K562 (cell line): ENCODE measurements around the gene PWWP2A. TPM values are rescaled to one million over a fixed set of nuclear protein-coding genes. Genes with fewer than 3 reads are reported as not detected.

ENCODE experiments used
- ATAC-seq: fragments of 200-7000 bp; cut with Tn5 transposase; 3 replicates; pipeline ENCODE4 v1.9.1; 2020; ENCODE audit warnings: moderate library complexity
- BruUV-seq: library from RNA; stranded (reverse); fragments of 400-500 nt; replicated peaks from 2 replicates; lab custom pipeline; 2021; lab: Mats Ljungman, UMichigan
- CTCF ChIA-PET: fragments of 300-600 bp; formaldehyde crosslinking; extraction: SDS; loops from one replicate; lab custom pipeline; 2021; ENCODE audit warnings: low intra/inter-chr PET ratio; lab: Yijun Ruan, JAX
- POLR2A ChIA-PET: fragments of 300-600, 350-650 bp; sonication (Branson Sonifier 250); formaldehyde crosslinking; extraction: SDS; loops from one replicate; lab custom pipeline; 2021; ENCODE audit warnings: antibody characterized with exemption, inconsistent platforms; lab: Yijun Ruan, JAX
- DNase-seq, 4 experiments: peaks; one replicate each; pipeline versions ENCODE4 v3.0.0 to v3.0.0-alpha.2; 2011 to 2018; ENCODE audit warnings: low spot score in 3 of 4, mixed read lengths in 3 of 4; ENCODE audit errors: extremely low read depth in 1 of 4
- FAIRE-seq: peaks from 2 replicates; lab custom pipeline; 2011; peaks lifted over from hg19 to GRCh38; lab: Jason Lieb, UNC
- H2AFZ ChIP-seq: 2 replicates; pipeline ENCODE4 v1.6.0; 2011; ENCODE audit warnings: low read depth, low read length, control low read depth, inconsistent platforms
- H3K27ac ChIP-seq: fragments of 200-600 bp; 3 replicates; pipeline ENCODE4 v1.8.0; 2011; ENCODE audit warnings: low read depth, mild to moderate bottlenecking, control low read depth, inconsistent platforms, low read length, moderate library complexity, mixed read lengths; ENCODE audit errors: extremely low read depth
- H3K27me3 ChIP-seq, 2 experiments: fragments of 300-600 bp in 1 of 2; 2 replicates in 1 of 2; 3 replicates in 1 of 2; pipeline versions ENCODE4 v1.6.0 to v1.8.0; 2011; ENCODE audit warnings: inconsistent platforms in 2 of 2, low read length in 2 of 2, mild to moderate bottlenecking in 1 of 2, mixed read lengths in 1 of 2, moderate library complexity in 1 of 2; ENCODE audit not compliant: control insufficient read depth in 2 of 2, insufficient read depth in 2 of 2
- H3K36me3 ChIP-seq: fragments of 300-600 bp; 3 replicates; pipeline ENCODE4 v1.8.0; 2011; ENCODE audit warnings: mild to moderate bottlenecking, low read length, inconsistent platforms; ENCODE audit not compliant: control insufficient read depth, insufficient read depth
- H3K4me1 ChIP-seq, 2 experiments: fragments of 200-600 bp in 1 of 2; replicated peaks in 1 of 2; 2 replicates in 1 of 2; 3 replicates in 1 of 2; pipeline versions ENCODE4 v1.5.1 to v1.8.0; 2011; ENCODE audit warnings: inconsistent platforms in 2 of 2, low read length in 2 of 2, mild to moderate bottlenecking in 1 of 2, mixed read lengths in 1 of 2, moderate library complexity in 1 of 2; ENCODE audit not compliant: control insufficient read depth in 2 of 2, insufficient read depth in 2 of 2
- H3K4me2 ChIP-seq: 2 replicates; pipeline ENCODE4 v1.6.1; 2011; ENCODE audit warnings: low read length, control low read depth, inconsistent platforms, mixed read lengths; ENCODE audit not compliant: insufficient read depth
- H3K4me3 ChIP-seq: fragments of 200-600 bp; sonication (generic), shearing (Covaris generic); 2 replicates; pipeline ENCODE4 v1.5.1; 2016; ENCODE audit warnings: control low read depth, inconsistent platforms
- H3K79me2 ChIP-seq: fragments of 200-600 bp; 3 replicates; pipeline ENCODE4 v1.8.0; 2011; ENCODE audit warnings: low read length, inconsistent platforms; ENCODE audit not compliant: control insufficient read depth, insufficient read depth
- H3K9ac ChIP-seq, 2 experiments: 2 replicates each; pipeline versions ENCODE4 v1.6.0 to v1.6.1; 2011; ENCODE audit warnings: low read depth in 2 of 2, low read length in 2 of 2, control low read depth in 1 of 2, inconsistent platforms in 1 of 2, mild to moderate bottlenecking in 1 of 2, mixed read lengths in 1 of 2; ENCODE audit not compliant: insufficient read depth in 1 of 2
- H3K9me1 ChIP-seq: one replicate; pipeline ENCODE4 v1.6.0; 2011; ENCODE audit warnings: inconsistent platforms, mild to moderate bottlenecking, low read length, moderate library complexity; ENCODE audit not compliant: control insufficient read depth, insufficient read depth
- H3K9me3 ChIP-seq: replicated peaks from 2 replicates; pipeline ENCODE4 v1.5.1; 2011; ENCODE audit warnings: low read depth, low read length, inconsistent platforms; ENCODE audit not compliant: control insufficient read depth, insufficient read depth
- H4K20me1 ChIP-seq: replicated peaks from 2 replicates; pipeline ENCODE4 v1.6.1; 2011; ENCODE audit warnings: low read length, inconsistent platforms, mixed read lengths; ENCODE audit not compliant: control insufficient read depth, insufficient read depth
- BHLHE40 ChIP-seq: IDR thresholded peaks from 2 replicates; pipeline ENCODE4 v1.6.1; 2011; ENCODE audit warnings: low read length, improper control_type of control experiment
- DMBX1 ChIP-seq: fragments of 250-450 bp; sonication (Bioruptor Pico); IDR thresholded peaks from 2 replicates; pipeline ENCODE4 v1.8.0; 2022; ENCODE audit warnings: inconsistent platforms, mild to moderate bottlenecking, moderate library complexity, borderline replicate concordance
- JUND ChIP-seq, 2 experiments: IDR thresholded peaks; 2 replicates in 1 of 2; 3 replicates in 1 of 2; pipeline ENCODE4 v1.6.1; 2011; ENCODE audit warnings: borderline replicate concordance in 2 of 2, low read depth in 2 of 2, low read length in 2 of 2, improper control_type of control experiment in 1 of 2, missing biosample characterization in 1 of 2, missing genetic modification characterization in 1 of 2, missing genetic modification reagents in 1 of 2
- NELFE ChIP-seq: IDR thresholded peaks from 2 replicates; pipeline ENCODE4 v1.6.1; 2011; ENCODE audit warnings: mild to moderate bottlenecking; ENCODE audit not compliant: insufficient read depth, insufficient read length
- RCOR1 ChIP-seq, 2 experiments: IDR thresholded peaks; 2 replicates each; pipeline ENCODE4 v1.6.1; 2012; ENCODE audit warnings: low read depth in 2 of 2, low read length in 2 of 2, borderline replicate concordance in 1 of 2, improper control_type of control experiment in 1 of 2
- RNF2 ChIP-seq: sonication (generic); IDR thresholded peaks from 2 replicates; pipeline ENCODE4 v1.6.1; 2016
- SMAD4 ChIP-seq: fragments of 250-450 bp; sonication (Bioruptor Pico); conservative IDR thresholded peaks from 2 replicates; pipeline ENCODE4 v1.8.0; 2021; ENCODE audit warnings: inconsistent platforms, mild to moderate bottlenecking, moderate library complexity
- TRIM25 ChIP-seq: fragments of 450-650 bp; IDR thresholded peaks from 2 replicates; pipeline ENCODE4 v1.7.0; 2016; ENCODE audit warnings: borderline replicate concordance
- WGBS: fragments of 100-300 bp; shearing (Covaris generic); methylation state at CpG from one replicate; pipeline ENCODE4 v1.1.6; 2016; ENCODE audit warnings: low coverage, mixed read lengths; ENCODE audit not compliant: insufficient coverage; ENCODE audit errors: missing lambda C conversion rate; 5-methylcytosine and 5-hydroxymethylcytosine counted together
- in situ Hi-C: fragments of 300-500 bp; cut with MboI; formaldehyde crosslinking; loops from 4 replicates; pipeline ENCODE4 v1.15.0; 2018; ENCODE audit warnings: inconsistent platforms, mixed read lengths
- intact Hi-C: fragments of 100-400 bp; cut with micrococcal nuclease; formaldehyde crosslinking; loops from 2 replicates; pipeline ENCODE4 v1.14.2; 2022
- polyA plus RNA-seq, 8 experiments: library from polyadenylated mRNA; depleted of rRNA in 4 of 8; stranded (reverse) in 5 of 8; unstranded in 3 of 8; fragments of >200 nt; fragmentation: Nextera tagmentation in 2 of 8; fragmentation: Illumina TruSeq in 1 of 8; extraction: Ambion mirVana in 2 of 8; extraction: Trizol in 1 of 8; gene quantifications; 2 replicates each; pipeline versions ENCODE4 v1.2.1 to v1.2.3, GENCODE V29; 2011 to 2014; ENCODE audit warnings: inconsistent platforms in 1 of 8, missing spikeins in 1 of 8
- total RNA-seq, 7 experiments: library from RNA; depleted of rRNA in 6 of 7; stranded (reverse); fragments of >200 nt in 6 of 7; fragmentation: Illumina TruSeq in 2 of 7; extraction: Trizol in 2 of 7; gene quantifications; 2 replicates each; pipeline versions ENCODE4 v1.2.1 to v1.2.3, GENCODE V29; 2011 to 2021; ENCODE audit warnings: low replicate concordance in 1 of 7
- TF ChIP-seq, protein P1 (sequence below): fragments of 250-450 bp; sonication (Bioruptor Pico); IDR thresholded peaks from 2 replicates; pipeline ENCODE4 v1.8.0; 2021; ENCODE audit warnings: borderline replicate concordance, mild to moderate bottlenecking, moderate library complexity; ENCODE audit not compliant: poor library complexity, severe bottlenecking
- TF ChIP-seq, protein P2 (sequence below): sonication (generic); formaldehyde crosslinking; IDR thresholded peaks from 2 replicates; pipeline ENCODE4 v1.8.0; 2022; ENCODE audit warnings: mild to moderate bottlenecking, low read depth, missing genetic modification reagents

The PWWP2A gene
- total and polyA plus RNA-seq, 9 of the 15 experiments (the other 6 are each of a cell fraction or from before 2014, with no cell fraction given) = 2.7 to 26.3 (median 14.6) TPM

GRCh38 chr5:160048131-160048530 lies 71.1 kb downstream of the PWWP2A start (continued):
- TF ChIP-seq JUND (IDR thresholded peaks at IDR 0.05; ENCODE audit: borderline replicate concordance, low read depth, low read length) (peak; percentile 43; the same call in 1 of the 2 replicates), JUND (tag; IDR thresholded peaks at IDR 0.05; ENCODE audit: borderline replicate concordance, low read depth, low read length) (no peak), BHLHE40 (no peak), RCOR1 (IDR thresholded peaks at IDR 0.05; ENCODE audit: borderline replicate concordance in 1 of 2, low read depth in 2 of 2, low read length in 2 of 2) (no peak), DMBX1 (peak; percentile 40; the same call in 1 of the 2 replicates)

- BruUV-seq = no TSS peak
- POLR2A ChIA-PET = no interaction called here
- Histone ChIP-seq H4K20me1 (no peaks in the 10 kb centered on the region), H3K4me2 (no peak overlapping the region), H3K9me3 (no peaks in the 10 kb centered on the region), H3K4me1 (no peaks in the 10 kb centered on the region), H3K27me3 (no peaks in the 10 kb centered on the region), H3K27ac (no peak overlapping the region), H3K9me1 (no peaks in the 10 kb centered on the region)
- no peak for ATAC-seq
- in situ Hi-C loops = no loop called here
- WGBS = 100% methylated on average over 3 of the region's 3 CpGs
- DNase-seq = no peak
- no peak for TF ChIP-seq TRIM25
- TF ChIP-seq, protein P1, sequence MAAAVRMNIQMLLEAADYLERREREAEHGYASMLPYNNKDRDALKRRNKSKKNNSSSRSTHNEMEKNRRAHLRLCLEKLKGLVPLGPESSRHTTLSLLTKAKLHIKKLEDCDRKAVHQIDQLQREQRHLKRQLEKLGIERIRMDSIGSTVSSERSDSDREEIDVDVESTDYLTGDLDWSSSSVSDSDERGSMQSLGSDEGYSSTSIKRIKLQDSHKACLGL (CRISPR knock-in tag) = no peak
- no peak for TF ChIP-seq BHLHE40
- TF ChIP-seq NELFE = no peak
- TF ChIP-seq RNF2 = no peak
- TF ChIP-seq, protein P2, sequence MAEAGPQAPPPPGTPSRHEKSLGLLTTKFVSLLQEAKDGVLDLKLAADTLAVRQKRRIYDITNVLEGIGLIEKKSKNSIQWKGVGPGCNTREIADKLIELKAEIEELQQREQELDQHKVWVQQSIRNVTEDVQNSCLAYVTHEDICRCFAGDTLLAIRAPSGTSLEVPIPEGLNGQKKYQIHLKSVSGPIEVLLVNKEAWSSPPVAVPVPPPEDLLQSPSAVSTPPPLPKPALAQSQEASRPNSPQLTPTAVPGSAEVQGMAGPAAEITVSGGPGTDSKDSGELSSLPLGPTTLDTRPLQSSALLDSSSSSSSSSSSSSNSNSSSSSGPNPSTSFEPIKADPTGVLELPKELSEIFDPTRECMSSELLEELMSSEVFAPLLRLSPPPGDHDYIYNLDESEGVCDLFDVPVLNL = no peak
- TF ChIP-seq SMAD4 (CRISPR knock-in tag) = peak; percentile 35
- TF ChIP-seq, all 486 proteins: peak for 1
- FAIRE-seq = no peak
- Histone ChIP-seq H3K36me3 (peaks cover 50% of the 10 kb centered on the region; the same call in 2 of the 3 replicates), H3K4me3 (no peak overlapping the region), H3K9ac (no peak overlapping the region), H2AFZ (no peak overlapping the region), H3K79me2 (no peaks in the 10 kb centered on the region)
- intact Hi-C loops = no loop called here
- CTCF ChIA-PET = no interaction called here
Measured at GRCh38 chr5:160047423-160047822, 71.8 kb downstream of the PWWP2A start.
